NK-92 (cell line): Measurements from ENCODE around the gene NTSR1.

Experiments used
- DNase-seq: peaks from one replicate; lab custom pipeline; 2025; ENCODE audit not compliant: unreplicated experiment; lab: John Stamatoyannopoulos, UW

The NTSR1 gene

GRCh38 chr20:62737271-62737811 is 28.7 kb downstream of the NTSR1 start:
- DNase-seq = no peak

- DNase-seq = no peak
Measured at GRCh38 chr20:62738025-62738881, 29.6 kb downstream of the NTSR1 start.

- no peak for DNase-seq
Measured at GRCh38 chr20:62739067-62739466, 30.4 kb downstream of the NTSR1 start.

GRCh38 chr20:62739581-62740285 is 31.1 kb downstream of the NTSR1 start:
- no peak for DNase-seq

GRCh38 chr20:62740286-62741141 is 31.9 kb downstream of the NTSR1 start:
- peak; percentile 35 for DNase-seq

- no peak for DNase-seq
Measured at GRCh38 chr20:62741191-62741691, 32.6 kb downstream of the NTSR1 start.

GRCh38 chr20:62741701-62742491 is 33.3 kb downstream of the NTSR1 start:
- no peak for DNase-seq

- no peak for DNase-seq
Measured at GRCh38 chr20:62742550-62742949, 33.9 kb downstream of the NTSR1 start.

- DNase-seq = no peak
Measured at GRCh38 chr20:62742979-62743776, 34.5 kb downstream of the NTSR1 start.

GRCh38 chr20:62743777-62744317 is 35.2 kb downstream of the NTSR1 start:
- no peak for DNase-seq

GRCh38 chr20:62744741-62745191 is 36.1 kb downstream of the NTSR1 start:
- no peak for DNase-seq

GRCh38 chr20:62745279-62745951 is 36.8 kb downstream of the NTSR1 start:
- DNase-seq = no peak

GRCh38 chr20:62745952-62746288 is 37.3 kb downstream of the NTSR1 start:
- no peak for DNase-seq

- DNase-seq = no peak
Measured at GRCh38 chr20:62748311-62748710, 39.7 kb downstream of the NTSR1 start.

- DNase-seq = no peak
Measured at GRCh38 chr20:62749851-62750445, 41.3 kb downstream of the NTSR1 start.

- no peak for DNase-seq
Measured at GRCh38 chr20:62751551-62752150, 43.0 kb downstream of the NTSR1 start.

- no peak for DNase-seq
Measured at GRCh38 chr20:62752181-62752670, 43.6 kb downstream of the NTSR1 start.
